Type B pancreatic cell (in vitro differentiated cells): ENCODE results near the gene FAM98A. TPM values are rescaled to one million over a fixed set of nuclear protein-coding genes. Genes with fewer than 3 reads are reported as not detected.

Experiments
- DNase-seq: peaks from one replicate; pipeline ENCODE4 v3.0.0; 2021; ENCODE audit warnings: mixed read lengths; ENCODE audit not compliant: unreplicated experiment; ENCODE audit errors: extremely low spot score
- H3K27ac Mint-ChIP-seq: 2 replicates; pipeline ENCODE4 v1.8.0; 2021; ENCODE audit warnings: mild to moderate bottlenecking, mixed read lengths
- H3K27me3 Mint-ChIP-seq: 2 replicates; pipeline ENCODE4 v1.8.0; 2021; ENCODE audit warnings: mixed read lengths
- H3K36me3 Mint-ChIP-seq: 2 replicates; pipeline ENCODE4 v1.8.0; 2021; ENCODE audit warnings: mixed read lengths
- H3K4me1 Mint-ChIP-seq: one replicate; pipeline ENCODE4 v1.8.0; 2021; ENCODE audit warnings: mixed read lengths; ENCODE audit not compliant: unreplicated experiment
- H3K4me3 Mint-ChIP-seq: 2 replicates; pipeline ENCODE4 v1.8.0; 2021; ENCODE audit warnings: mild to moderate bottlenecking, mixed read lengths
- H3K9me3 Mint-ChIP-seq: 2 replicates; pipeline ENCODE4 v1.8.0; 2021; ENCODE audit warnings: mixed read lengths
- CTCF ChIP-seq: fragments of 200-600 bp; sonication (generic); conservative IDR thresholded peaks from 2 replicates; pipeline ENCODE4 v1.5.0; 2021; ENCODE audit warnings: antibody characterized with exemption, mild to moderate bottlenecking
- total RNA-seq: library from RNA; stranded (reverse); gene quantifications from 2 replicates; pipeline ENCODE4 v1.2.1, GENCODE V29; 2021; ENCODE audit warnings: low replicate concordance

The FAM98A gene
- total RNA-seq, 1 donor from 2014 or later: 41.3 TPM

GRCh38 chr2:33552758-33553461 is 46.2 kb downstream of the FAM98A start:
- no peaks in the 10 kb centered on the region for H3K9me3 Mint-ChIP-seq
- DNase-seq: no peak
- H3K4me3 Mint-ChIP-seq: no peak overlapping the region
- no peak overlapping the region for H3K27ac Mint-ChIP-seq
- no peaks in the 10 kb centered on the region for H3K27me3 Mint-ChIP-seq
- no peak for TF ChIP-seq CTCF
- H3K4me1 Mint-ChIP-seq: peaks cover 8% of the 10 kb centered on the region
- no peaks in the 10 kb centered on the region for H3K36me3 Mint-ChIP-seq

GRCh38 chr2:33550206-33550605 is 48.9 kb downstream of the FAM98A start:
- TF ChIP-seq CTCF: no peak
- Mint-ChIP-seq H3K36me3 (no peaks in the 10 kb centered on the region), H3K27me3 (peaks cover 3% of the 10 kb centered on the region), H3K9me3 (no peaks in the 10 kb centered on the region), H3K4me1 (peaks cover 6% of the 10 kb centered on the region), H3K27ac (no peak overlapping the region), H3K4me3 (no peak overlapping the region)
- no peak for DNase-seq

- H3K4me1 Mint-ChIP-seq: no peaks in the 10 kb centered on the region
- no peak for DNase-seq
- H3K36me3 Mint-ChIP-seq: no peaks in the 10 kb centered on the region
- H3K9me3 Mint-ChIP-seq: no peaks in the 10 kb centered on the region
- no peaks in the 10 kb centered on the region for H3K27me3 Mint-ChIP-seq
- TF ChIP-seq CTCF: no peak
- H3K27ac Mint-ChIP-seq: no peak overlapping the region
- no peak overlapping the region for H3K4me3 Mint-ChIP-seq
Measured at GRCh38 chr2:33541243-33541642, 57.9 kb downstream of the FAM98A start.

- Mint-ChIP-seq H3K4me1 (no peaks in the 10 kb centered on the region), H3K36me3 (no peaks in the 10 kb centered on the region), H3K4me3 (no peak overlapping the region), H3K9me3 (no peaks in the 10 kb centered on the region), H3K27ac (no peak overlapping the region), H3K27me3 (no peaks in the 10 kb centered on the region)
- no peak for DNase-seq
- no peak for TF ChIP-seq CTCF
Measured at GRCh38 chr2:33535421-33535820, 63.7 kb downstream of the FAM98A start.

Other genes with a start within 250 kb of the FAM98A start
- gene RASGRP3, start 122.7 kb downstream of the FAM98A start, total RNA-seq: 0.94 and 1.1 TPM in 2 replicates